ENCODE measurements around the gene MGME1. TPM values are rescaled to one million over a fixed set of nuclear protein-coding genes. Genes with fewer than 3 reads are reported as not detected.

MGME1 gene
- total and polyA plus RNA-seq, 2 of the 13 experiments (the other 11 are each of a cell fraction or from before 2014, with no cell fraction given), result 36.7 to 66.6 TPM

- Histone ChIP-seq H3K9me3 (ENCODE audit: low read length) (no peaks in the 10 kb centered on the region), H3K9ac (ENCODE audit: insufficient read depth, low read depth, low read length) (no peak overlapping the region), H3K4me2 (ENCODE audit: low read depth, low read length) (no peak overlapping the region), H3K36me3 (replicated peaks in 1 of 2; ENCODE audit: control insufficient read depth in 1 of 2, insufficient read depth in 2 of 2, low read length in 2 of 2) (peaks cover 68 to 99% of the 10 kb centered on the region in 2 experiments), H3K4me1 (ENCODE audit: insufficient read depth, low read length) (peaks cover 41% of the 10 kb centered on the region), H3K79me2 (ENCODE audit: insufficient read depth, low read length) (peaks cover 89% of the 10 kb centered on the region), H3K27ac (ENCODE audit: extremely low read length, insufficient read depth, low read length) (no peak overlapping the region), H2AFZ (ENCODE audit: low read length) (no peak overlapping the region), H3K27me3 (ENCODE audit: control insufficient read depth in 1 of 2, insufficient read depth in 2 of 2, low read length in 2 of 2) (no peaks in the 10 kb centered on the region), H4K20me1 (ENCODE audit: insufficient read depth, low read length) (peaks cover 43% of the 10 kb centered on the region), H3K4me3 (replicated peaks in 1 of 3; ENCODE audit: insufficient read depth in 1 of 3, low read depth in 2 of 3, low read length in 3 of 3) (no peak overlapping the region)
- in situ Hi-C loops (cut with HindIII; ENCODE audit: extremely low pct_ligation_motif_present, low pct_unique_long_range_greater_than_20kb) (no loop called here), intact Hi-C loops (cut with micrococcal nuclease; ENCODE audit: unreplicated experiment) (no loop called here)
- TF ChIP-seq MAFK (conservative IDR thresholded peaks at IDR 0.05 in 1 of 2, IDR thresholded peaks at IDR 0.05 in 1 of 2; ENCODE audit: low read length in 2 of 2) (peak; percentile 94), ZNF7 (CRISPR knock-in tag; IDR thresholded peaks at IDR 0.05) (no peak), ZBTB26 (CRISPR knock-in tag; IDR thresholded peaks at IDR 0.05; ENCODE audit: borderline replicate concordance) (no peak), MAFF (IDR thresholded peaks at IDR 0.05; ENCODE audit: low read depth, low read length) (peak; percentile 90)
- FAIRE-seq (no peak), ATAC-seq (no peak), DNase-seq (ENCODE audit: low spot score) (no peak)
- ChIA-PET CTCF (ENCODE audit: low intra/inter-chr PET ratio, low total read pairs) (no interaction called here), POLR2A (no interaction called here)
- BruUV-seq (replicated peaks), result TSS peak; percentile 1
- WGBS (ENCODE audit: low lambda C conversion rate), result 84% methylated on average over 2 of the region's 2 CpGs
These were observed 17.5 kb upstream of the MGME1 start for GRCh38 chr20:17951323-17951722.

- Histone ChIP-seq H3K36me3 (replicated peaks in 1 of 2; ENCODE audit: control insufficient read depth in 1 of 2, insufficient read depth in 2 of 2, low read length in 2 of 2) (peaks cover 59 to 90% of the 10 kb centered on the region in 2 experiments), H3K9me3 (ENCODE audit: low read length) (no peaks in the 10 kb centered on the region), H3K27me3 (ENCODE audit: control insufficient read depth in 1 of 2, insufficient read depth in 2 of 2, low read length in 2 of 2) (no peaks in the 10 kb centered on the region), H2AFZ (ENCODE audit: low read length) (no peak overlapping the region), H3K4me2 (ENCODE audit: low read depth, low read length) (no peak overlapping the region), H3K27ac (ENCODE audit: extremely low read length, insufficient read depth, low read length) (no peak overlapping the region), H3K79me2 (ENCODE audit: insufficient read depth, low read length) (peaks cover 95% of the 10 kb centered on the region), H3K9ac (ENCODE audit: insufficient read depth, low read depth, low read length) (no peak overlapping the region), H3K4me3 (replicated peaks in 1 of 3; ENCODE audit: insufficient read depth in 1 of 3, low read depth in 2 of 3, low read length in 3 of 3) (no peak overlapping the region), H3K4me1 (ENCODE audit: insufficient read depth, low read length) (peaks cover 57% of the 10 kb centered on the region), H4K20me1 (ENCODE audit: insufficient read depth, low read length) (peaks cover 52% of the 10 kb centered on the region)
- CTCF ChIA-PET (ENCODE audit: low intra/inter-chr PET ratio, low total read pairs), result no interaction called here
- no TSS peak for BruUV-seq (replicated peaks)
- in situ Hi-C loops (cut with HindIII; ENCODE audit: extremely low pct_ligation_motif_present, low pct_unique_long_range_greater_than_20kb), result no loop called here
- intact Hi-C loops (cut with micrococcal nuclease; ENCODE audit: unreplicated experiment), result no loop called here
- ATAC-seq (peak; percentile 7; the same call in 1 of the 3 replicates), FAIRE-seq (no peak), DNase-seq (ENCODE audit: low spot score) (no peak)
- WGBS (ENCODE audit: low lambda C conversion rate), result 93% methylated on average over 8 of the region's 8 CpGs
- POLR2A ChIA-PET, result interaction anchor here (0.6 to 1.8 kb wide), 3 partner anchors 8 to 14 kb away, joined by 3 to 5 read pairs (median 3); no protein-coding TSS in a partner anchor
- TF ChIP-seq POLR2AphosphoS5 (IDR thresholded peaks at IDR 0.05; ENCODE audit: low read depth, low read length), result peak; percentile 37; the same call in 1 of the 2 replicates
- no peak for TF ChIP-seq BORCS8-MEF2B (CRISPR knock-in tag; IDR thresholded peaks at IDR 0.05)
- TF ChIP-seq RBFOX2 (IDR thresholded peaks at IDR 0.05; ENCODE audit: low read depth, low read length), result peak; percentile 39; the same call in 1 of the 2 replicates
- no peak for TF ChIP-seq ZNF580 (CRISPR knock-in tag; IDR thresholded peaks at IDR 0.05; ENCODE audit: borderline replicate concordance, low read depth)
- TF ChIP-seq POLR2A (IDR thresholded peaks at IDR 0.05; ENCODE audit: insufficient read depth in 1 of 2, low read depth in 2 of 2, low read length in 2 of 2), result peak in 1 of 2 experiments; percentile 12; a peak in 1 of 4 replicates
- no peak for TF ChIP-seq ZNF367 (CRISPR knock-in tag; IDR thresholded peaks at IDR 0.05; ENCODE audit: borderline replicate concordance)
- TF ChIP-seq ZEB1 (IDR thresholded peaks at IDR 0.05; ENCODE audit: insufficient replicate concordance, low read depth), result no peak
- peak; percentile 44; the same call in 1 of the 2 replicates for TF ChIP-seq POLR2G (IDR thresholded peaks at IDR 0.05; ENCODE audit: low read depth, low read length)
- no peak for TF ChIP-seq ZNF75D (CRISPR knock-in tag; IDR thresholded peaks at IDR 0.05; ENCODE audit: borderline replicate concordance)
- no peak for TF ChIP-seq ZNF816 (CRISPR knock-in tag; IDR thresholded peaks at IDR 0.05; ENCODE audit: borderline replicate concordance)
- peak; percentile 96 for TF ChIP-seq RBM22 (optimal IDR thresholded peaks at IDR 0.05; ENCODE audit: low read length)
These were observed 15.8 kb upstream of the MGME1 start for GRCh38 chr20:17952692-17953684.

Measured in HepG2 (cell line).